ENCODE results near the gene RASL10A.

- TF ChIP-seq CTCF (IDR thresholded peaks at IDR 0.05) = no peak
- TF ChIP-seq POLR2A (IDR thresholded peaks at IDR 0.05) = no peak
Measured at GRCh38 chr22:29336751-29337490, 21.4 kb upstream of the RASL10A start.
